Left ventricle myocardium inferior (tissue), 1 donor: Measurements from ENCODE around the gene MDM4. TPM values are rescaled to one million over a fixed set of nuclear protein-coding genes. Genes with fewer than 3 reads are reported as not detected.

Experiments
- DNase-seq: peaks from one replicate; pipeline ENCODE4 v3.0.0-alpha.2; 2020
- H3K27ac ChIP-seq: fragments of 200-600 bp; replicated peaks from 2 replicates; pipeline ENCODE4 v1.8.0; 2021
- H3K27me3 ChIP-seq: fragments of 200-600 bp; 2 replicates; pipeline ENCODE4 v1.8.0; 2021; ENCODE audit warnings: low read depth
- H3K36me3 ChIP-seq: fragments of 200-600 bp; 2 replicates; pipeline ENCODE4 v1.8.0; 2021
- H3K4me1 ChIP-seq: fragments of 200-600 bp; 2 replicates; pipeline ENCODE4 v1.8.0; 2021
- H3K4me3 ChIP-seq: fragments of 200-600 bp; 2 replicates; pipeline ENCODE4 v1.8.0; 2021; ENCODE audit warnings: mild to moderate bottlenecking, moderate library complexity
- H3K9me3 ChIP-seq: fragments of 200-600 bp; replicated peaks from 2 replicates; pipeline ENCODE4 v1.8.0; 2021
- CTCF ChIP-seq: fragments of 200-600 bp; IDR thresholded peaks from 2 replicates; pipeline ENCODE4 v1.8.0; 2021; ENCODE audit warnings: antibody characterized with exemption, mild to moderate bottlenecking, borderline replicate concordance
- intact Hi-C: fragments of 100-400 bp; cut with micrococcal nuclease; formaldehyde crosslinking; loops from one replicate; pipeline ENCODE4 v1.11.0; 2022
- total RNA-seq: library from RNA; stranded (reverse); fragmentation: NEBNext Ultra II Directional; extraction: Animal tissue kit (Norgen Biotek cat#: 25700); gene quantifications from one replicate; pipeline ENCODE4 v1.2.1, GENCODE V29; 2021
- donor health status: DM: no; HTN: yes; CAD: no; lungs with severe emphysema.

The MDM4 gene
- total RNA-seq, 1 donor from 2014 or later: 29.3 TPM

- Histone ChIP-seq H3K9me3 (no peaks in the 10 kb centered on the region), H3K4me3 (no peak overlapping the region), H3K36me3 (no peaks in the 10 kb centered on the region), H3K4me1 (peaks cover 94% of the 10 kb centered on the region), H3K27me3 (no peaks in the 10 kb centered on the region), H3K27ac (peak overlapping the region; percentile 71)
- no peak for TF ChIP-seq CTCF
- no peak for DNase-seq
- intact Hi-C loops: no loop called here
These were observed 39.0 kb upstream of the MDM4 start for GRCh38 chr1:204477036-204477740.

GRCh38 chr1:204478172-204478899 is 37.9 kb upstream of the MDM4 start:
- Histone ChIP-seq H3K9me3 (no peaks in the 10 kb centered on the region), H3K4me1 (peaks cover 100% of the 10 kb centered on the region), H3K36me3 (no peaks in the 10 kb centered on the region), H3K4me3 (no peak overlapping the region), H3K27me3 (no peaks in the 10 kb centered on the region), H3K27ac (peak overlapping the region; percentile 71)
- no peak for TF ChIP-seq CTCF
- intact Hi-C loops: no loop called here
- no peak for DNase-seq

GRCh38 chr1:204478921-204479320 is 37.3 kb upstream of the MDM4 start:
- no peak overlapping the region for H3K4me3 ChIP-seq
- peaks cover 100% of the 10 kb centered on the region for H3K4me1 ChIP-seq
- no peak for TF ChIP-seq CTCF
- no peaks in the 10 kb centered on the region for H3K27me3 ChIP-seq
- no peak for DNase-seq
- no peaks in the 10 kb centered on the region for H3K36me3 ChIP-seq
- intact Hi-C loops: no loop called here
- peak overlapping the region; percentile 71 for H3K27ac ChIP-seq
- no peaks in the 10 kb centered on the region for H3K9me3 ChIP-seq

- Histone ChIP-seq H3K9me3 (no peaks in the 10 kb centered on the region), H3K4me3 (no peak overlapping the region), H3K27ac (peak overlapping the region; percentile 71), H3K4me1 (peaks cover 98% of the 10 kb centered on the region), H3K36me3 (no peaks in the 10 kb centered on the region), H3K27me3 (no peaks in the 10 kb centered on the region)
- no peak for DNase-seq
- no peak for TF ChIP-seq CTCF
- intact Hi-C loops: no loop called here
These were observed 36.6 kb upstream of the MDM4 start for GRCh38 chr1:204479387-204480136.

GRCh38 chr1:204480515-204480914 is 35.7 kb upstream of the MDM4 start:
- H3K27me3 ChIP-seq: no peaks in the 10 kb centered on the region

More at GRCh38 chr1:204480515-204480914, 35.7 kb upstream of the MDM4 start:
- H3K9me3 ChIP-seq: no peaks in the 10 kb centered on the region
- TF ChIP-seq CTCF: no peak
- no peak overlapping the region for H3K4me3 ChIP-seq
- H3K27ac ChIP-seq: peak overlapping the region; percentile 71
- no peak for DNase-seq
- peaks cover 95% of the 10 kb centered on the region for H3K4me1 ChIP-seq
- intact Hi-C loops: no loop called here
- no peaks in the 10 kb centered on the region for H3K36me3 ChIP-seq
